HG03571 (cell line): Measurements from ENCODE around the gene FMNL2.
"Not testable (repeated sequence)": the region's sequence is repeated elsewhere in the genome, so short reads cannot be mapped to it uniquely, and the experiment has no call there.

Experiments used
- ATAC-seq: cut with Tn5 transposase; IDR thresholded peaks from one replicate; pipeline ENCODE4 v1.9.1; 2021; ENCODE audit not compliant: unreplicated experiment

Gene FMNL2

DNA sequence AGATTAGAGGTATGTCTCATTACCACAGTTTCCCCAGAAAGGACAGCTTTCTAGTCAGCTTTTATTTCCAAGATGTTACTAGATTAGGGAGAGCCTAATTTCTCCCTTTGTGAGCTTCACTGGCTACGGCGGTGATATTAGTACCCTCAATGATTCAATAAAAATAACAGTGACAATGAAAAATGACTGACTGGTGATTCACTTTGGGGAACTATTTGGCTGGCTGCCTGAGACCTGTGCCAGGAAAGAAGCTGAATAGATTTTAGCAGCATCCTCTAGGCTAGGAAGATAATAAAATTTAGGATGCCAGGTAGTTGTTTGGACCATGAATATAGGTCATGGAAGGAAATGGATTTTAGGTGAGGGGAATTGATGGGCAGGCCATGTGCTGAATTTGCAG lies 178.7 kb downstream of the FMNL2 start:
- ATAC-seq, result no peak

DNA sequence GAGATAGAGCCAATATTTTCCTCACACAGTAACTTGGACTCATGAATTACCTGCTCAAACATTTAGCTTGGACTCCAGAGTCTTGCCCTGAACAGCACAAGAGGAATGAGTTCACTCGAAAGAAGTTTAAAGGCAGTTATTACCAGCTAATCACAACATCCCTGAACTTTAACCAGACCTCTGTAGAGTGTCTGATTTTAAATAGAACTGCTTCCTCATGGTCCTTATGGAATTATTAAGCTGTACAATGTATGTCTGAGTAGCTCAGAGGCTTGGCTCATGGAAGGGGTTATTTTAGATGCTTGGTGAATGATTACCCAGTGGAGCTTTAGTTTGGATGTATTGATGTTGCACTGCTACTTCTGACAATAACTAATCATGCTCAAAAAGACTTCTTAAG lies 183.1 kb downstream of the FMNL2 start:
- ATAC-seq, result no peak

DNA sequence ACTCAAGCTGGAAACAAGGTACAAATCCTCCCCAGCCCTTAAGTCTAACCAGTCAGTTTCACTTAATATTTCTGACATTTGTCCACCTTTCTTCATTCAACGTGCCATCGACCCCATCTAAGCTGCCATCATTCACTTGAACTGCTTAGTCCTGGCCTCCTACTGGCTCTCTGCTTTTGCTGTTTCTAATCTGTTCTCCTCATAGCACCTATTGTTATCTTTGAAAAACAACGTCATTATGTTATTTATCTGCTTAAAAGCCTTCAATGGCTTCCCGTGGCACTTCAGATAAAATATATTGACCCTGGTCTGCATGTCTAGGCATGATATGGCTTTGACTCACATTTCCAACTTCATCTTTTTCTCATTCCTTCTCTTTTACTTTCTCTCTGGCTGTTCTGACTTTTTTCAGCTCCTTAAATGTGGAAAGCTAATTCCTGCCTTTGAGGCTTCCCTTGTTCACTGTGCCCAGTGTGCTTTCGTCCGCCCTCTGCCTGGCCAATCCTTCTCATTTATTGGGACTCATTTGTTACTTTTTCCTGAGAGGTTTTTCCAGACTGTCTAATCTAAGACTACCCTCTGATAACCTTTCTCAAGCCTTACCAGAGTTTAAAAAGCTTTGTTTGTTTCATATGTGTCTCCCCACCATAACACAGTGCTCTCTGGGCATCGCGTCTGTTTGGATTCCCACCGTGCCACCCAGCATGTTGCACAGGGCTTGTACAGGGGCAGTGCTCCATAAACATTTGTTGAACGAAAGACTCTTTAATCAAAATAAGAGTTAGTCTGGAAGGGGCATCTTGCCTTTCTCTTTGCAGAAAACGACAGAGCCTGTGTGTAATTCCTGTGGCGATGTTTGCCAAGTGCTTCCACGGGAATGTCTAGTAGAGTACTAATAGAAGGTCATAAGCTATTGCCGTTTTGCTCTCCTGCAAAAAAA lies 183.9 kb downstream of the FMNL2 start:
- ATAC-seq, result no peak

DNA sequence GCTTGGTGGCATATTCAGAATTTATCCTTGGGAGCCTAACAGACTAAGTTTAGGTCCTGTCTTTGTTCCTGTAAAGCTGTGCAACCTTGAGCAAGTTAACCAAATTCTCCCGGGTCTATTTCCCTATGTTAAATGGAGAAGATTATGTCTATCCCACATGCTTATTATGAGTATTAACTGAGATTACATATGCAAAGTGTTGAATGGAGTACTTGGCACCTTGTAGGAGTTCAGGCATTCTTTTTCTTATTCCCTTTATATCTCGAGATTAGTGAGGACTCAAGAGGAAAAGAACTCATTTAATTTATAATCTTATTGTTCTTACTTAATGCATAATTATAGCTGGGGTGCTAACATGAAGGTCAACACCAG lies 184.6 kb downstream of the FMNL2 start:
- ATAC-seq, result no peak

DNA sequence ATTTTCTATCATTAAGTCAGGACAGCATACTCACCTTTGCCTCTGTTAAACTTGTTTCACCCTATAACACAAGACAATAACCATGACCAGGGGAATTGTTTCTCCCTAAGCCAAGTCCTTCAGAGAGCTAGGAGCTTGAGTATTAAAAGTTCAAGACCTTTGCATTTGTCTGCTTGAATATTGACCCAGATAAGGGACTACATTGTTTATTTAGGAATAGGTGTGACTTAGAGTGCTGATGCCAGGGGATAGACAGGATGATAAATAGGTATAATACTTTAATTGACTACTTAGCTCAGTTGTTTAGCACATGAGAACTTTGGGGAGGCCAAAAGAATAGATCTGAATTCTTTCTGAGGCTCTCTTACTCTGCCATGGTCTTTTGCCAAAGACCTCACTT lies 185.8 kb downstream of the FMNL2 start:
- ATAC-seq, result no peak

DNA sequence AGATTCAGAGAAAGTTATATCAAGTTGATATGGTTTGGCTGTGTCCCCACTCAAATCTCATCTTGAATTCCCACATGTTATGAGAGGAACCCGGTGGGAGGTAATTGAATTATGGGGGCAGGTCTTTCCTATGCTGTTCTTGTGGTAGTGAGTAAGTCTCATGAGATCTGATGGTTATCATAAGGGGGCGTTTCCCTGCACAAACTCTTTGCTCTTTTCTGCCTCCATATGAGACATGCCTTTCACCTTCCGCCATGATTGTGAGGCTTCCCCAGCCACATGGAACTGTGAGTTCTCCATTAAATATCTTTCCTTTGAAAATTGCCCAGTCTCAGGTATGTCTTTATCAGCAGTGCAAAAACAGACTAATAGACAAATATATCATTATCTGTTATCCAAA lies 187.5 kb downstream of the FMNL2 start:
- not testable (repeated sequence) for ATAC-seq

DNA sequence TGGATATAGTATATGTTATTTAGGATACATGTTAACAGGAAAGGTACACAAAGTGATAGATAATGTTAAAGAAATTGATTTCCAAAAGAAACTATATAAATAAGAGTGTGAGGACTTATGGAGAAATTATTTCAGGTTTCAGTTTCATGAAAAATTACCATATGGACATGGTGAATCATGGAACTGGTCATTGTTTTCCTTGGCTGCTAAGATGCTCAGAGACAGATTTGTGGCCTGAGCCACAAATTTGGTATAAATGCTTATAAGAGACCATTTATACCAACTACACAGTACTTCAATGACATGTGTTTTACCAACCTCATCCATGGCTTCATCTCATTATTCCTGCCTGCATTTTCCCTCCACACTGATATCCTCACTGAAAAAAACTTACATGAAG lies 188.1 kb downstream of the FMNL2 start:
- ATAC-seq, result no peak

DNA sequence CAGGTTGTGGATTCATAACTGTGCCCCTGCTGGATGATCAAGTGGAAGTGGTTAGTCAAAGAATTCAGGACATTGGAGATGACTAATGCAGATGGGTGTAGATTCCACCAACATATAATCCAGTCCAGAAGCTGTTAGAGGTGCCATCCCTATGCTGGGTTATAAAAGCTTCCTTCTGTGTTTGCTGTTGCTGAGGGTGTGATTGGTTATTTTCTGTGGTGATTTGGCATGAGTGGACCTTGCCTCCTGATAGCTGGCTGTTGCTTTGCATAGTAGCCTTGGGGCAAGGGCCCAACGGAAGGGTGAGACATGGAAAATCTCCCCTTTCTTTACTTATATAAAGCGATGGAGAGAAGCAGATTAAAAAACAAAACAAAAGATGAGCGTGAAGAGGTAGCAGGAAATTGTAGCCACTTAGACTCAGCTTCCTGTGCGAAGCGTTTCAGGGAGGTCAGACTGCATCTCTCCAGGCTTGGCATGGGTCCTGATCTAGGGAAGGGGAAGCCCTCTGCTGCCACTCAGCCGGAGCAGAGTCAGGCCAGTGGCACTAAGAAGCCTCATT lies 190.4 kb downstream of the FMNL2 start:
- no peak for ATAC-seq

DNA sequence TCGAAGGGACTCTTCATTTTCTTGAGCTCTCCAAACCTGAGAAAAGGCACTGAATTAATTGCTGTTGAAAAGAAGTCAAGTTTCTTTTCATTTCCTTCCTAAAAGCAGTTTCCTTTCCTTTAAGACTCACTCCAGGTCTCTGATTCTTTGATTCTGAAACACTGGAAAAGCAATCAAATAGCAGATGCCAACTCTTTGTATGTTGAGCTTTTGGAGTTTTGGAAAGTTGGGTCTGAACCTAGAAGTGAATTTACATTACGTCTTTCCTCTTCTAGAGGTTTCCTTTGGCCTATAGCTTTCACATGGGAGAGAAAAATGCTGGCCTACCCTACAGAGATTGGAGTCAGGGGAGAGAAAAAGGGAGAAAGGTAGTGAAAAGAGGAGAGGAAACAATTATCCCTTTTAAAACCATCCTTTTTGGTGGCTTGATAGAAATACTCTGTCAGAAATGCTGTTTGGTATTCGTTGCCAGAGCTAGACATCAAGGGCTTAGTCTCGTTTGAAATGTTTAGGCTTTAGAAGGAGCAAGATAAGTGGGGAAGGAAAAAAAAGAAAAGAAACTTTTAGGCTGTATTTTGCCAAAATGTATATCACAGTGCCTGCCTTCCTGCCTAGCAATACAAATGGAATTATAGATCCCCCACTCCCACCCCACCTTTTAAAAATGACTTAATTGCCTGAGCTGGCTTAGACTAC lies 194.6 kb downstream of the FMNL2 start:
- ATAC-seq, result no peak

DNA sequence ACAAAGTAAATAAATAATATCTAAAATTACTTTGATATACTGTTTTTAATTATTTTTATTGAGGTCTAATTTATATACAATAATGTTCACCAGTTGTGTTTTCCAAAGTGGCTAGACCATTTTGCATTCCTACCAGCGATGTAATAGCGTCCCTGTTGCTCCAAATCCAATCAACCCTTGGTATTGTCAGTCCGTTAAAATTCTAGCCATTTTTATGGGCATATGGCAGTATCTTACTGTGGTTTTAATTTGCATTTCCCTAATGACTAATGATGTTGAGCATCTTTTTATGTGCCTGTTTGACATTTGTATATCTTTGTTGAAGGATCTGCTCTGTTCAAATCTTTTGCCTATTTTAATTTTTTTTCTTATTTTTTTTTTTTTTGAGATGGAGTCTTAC lies 197.3 kb downstream of the FMNL2 start:
- no peak for ATAC-seq

DNA sequence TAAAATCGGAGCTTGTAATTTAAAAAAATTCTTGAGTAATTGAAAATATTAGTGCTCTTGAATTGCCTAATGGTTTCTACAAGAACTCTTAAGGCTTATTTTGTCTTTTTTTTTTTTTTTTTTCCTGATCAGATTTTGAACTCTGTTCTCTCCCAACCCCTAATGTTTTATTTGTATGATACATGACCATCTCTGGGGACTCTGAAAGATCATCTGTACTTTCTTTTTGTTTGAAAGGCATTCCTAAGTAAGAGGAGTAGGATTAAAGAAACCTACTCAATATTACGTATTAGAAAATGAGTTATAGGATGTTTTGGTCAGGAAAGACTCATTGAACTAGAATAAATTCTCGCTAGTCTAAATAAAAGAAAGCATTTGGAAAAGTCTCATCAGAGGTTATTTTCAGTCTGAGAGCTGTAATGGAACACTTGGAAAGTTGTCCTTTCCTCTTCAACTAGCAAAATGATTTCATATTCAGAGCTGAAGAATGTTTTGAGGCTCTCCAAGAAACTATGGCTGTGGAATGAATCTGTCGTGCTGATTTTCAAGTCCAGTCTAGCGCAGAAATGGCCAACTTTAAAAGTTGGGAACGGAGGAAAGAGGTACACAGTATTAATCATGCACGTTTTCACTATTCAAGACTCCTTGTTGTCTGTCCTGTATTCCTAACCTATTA lies 199.6 kb downstream of the FMNL2 start:
- no peak for ATAC-seq

DNA sequence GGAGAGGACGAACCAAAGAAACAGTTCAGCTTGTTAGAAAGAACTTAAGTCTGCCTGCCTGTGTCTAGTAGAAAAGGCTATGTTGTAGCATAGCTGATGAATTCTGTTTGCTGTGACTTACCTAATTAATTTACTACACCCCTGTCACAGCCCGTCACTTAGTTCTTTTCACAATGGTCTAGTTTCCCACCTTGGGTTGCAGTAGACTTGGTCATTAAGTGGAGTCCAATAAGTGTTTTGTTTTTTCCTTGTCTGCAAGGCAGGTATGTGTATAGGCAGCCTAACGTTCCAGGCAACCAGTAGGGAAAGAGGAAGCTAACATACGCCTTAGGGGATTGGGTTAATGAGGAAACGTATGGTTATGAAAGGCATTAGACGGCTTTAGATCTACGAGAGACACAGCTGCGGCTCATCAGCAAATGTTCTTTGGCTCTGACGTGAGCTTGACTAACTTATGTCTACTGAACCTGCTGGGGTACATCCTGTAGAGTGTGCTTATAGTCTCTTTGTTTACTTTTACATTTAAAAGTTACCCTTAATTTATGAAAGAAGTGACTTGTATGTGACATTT lies 202.2 kb downstream of the FMNL2 start:
- no peak for ATAC-seq

DNA sequence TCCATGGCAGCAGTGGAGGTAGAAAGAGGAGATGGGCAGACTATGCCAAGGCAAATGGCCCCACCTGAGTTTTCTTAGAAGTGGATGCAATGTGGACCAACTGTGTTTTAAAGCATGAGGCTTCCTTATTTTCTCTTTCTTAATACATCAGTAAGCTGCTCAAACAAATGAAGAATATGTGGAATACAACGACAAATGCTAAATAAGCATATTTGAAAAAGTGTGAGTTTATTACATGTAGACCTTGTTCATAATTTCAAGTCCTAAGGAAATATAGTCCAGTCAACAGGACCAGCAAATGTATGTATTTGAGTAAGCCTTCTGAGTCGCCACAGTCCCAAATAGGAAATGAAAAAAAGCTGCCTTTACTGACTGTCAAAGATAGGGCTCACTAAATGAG lies 204.4 kb downstream of the FMNL2 start:
- ATAC-seq, result no peak

DNA sequence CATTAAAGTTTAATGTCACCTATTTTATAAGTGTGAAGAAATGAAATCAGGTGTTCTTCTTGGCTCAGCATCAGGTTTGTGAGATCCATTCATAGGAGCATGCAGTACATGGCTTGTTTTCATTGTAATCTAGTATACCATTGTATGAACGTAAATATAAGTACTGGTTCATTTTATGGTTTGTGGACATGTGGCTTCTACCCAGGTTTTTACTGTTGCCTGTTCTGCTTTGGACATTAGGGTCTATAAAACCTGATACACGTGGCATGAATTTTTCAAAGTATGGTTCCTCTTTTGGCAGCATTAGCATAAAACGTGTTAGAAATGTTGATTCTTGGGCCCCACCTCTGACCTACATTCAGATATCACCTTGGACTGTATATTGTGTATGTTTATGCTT lies 206.7 kb downstream of the FMNL2 start:
- no peak for ATAC-seq

DNA sequence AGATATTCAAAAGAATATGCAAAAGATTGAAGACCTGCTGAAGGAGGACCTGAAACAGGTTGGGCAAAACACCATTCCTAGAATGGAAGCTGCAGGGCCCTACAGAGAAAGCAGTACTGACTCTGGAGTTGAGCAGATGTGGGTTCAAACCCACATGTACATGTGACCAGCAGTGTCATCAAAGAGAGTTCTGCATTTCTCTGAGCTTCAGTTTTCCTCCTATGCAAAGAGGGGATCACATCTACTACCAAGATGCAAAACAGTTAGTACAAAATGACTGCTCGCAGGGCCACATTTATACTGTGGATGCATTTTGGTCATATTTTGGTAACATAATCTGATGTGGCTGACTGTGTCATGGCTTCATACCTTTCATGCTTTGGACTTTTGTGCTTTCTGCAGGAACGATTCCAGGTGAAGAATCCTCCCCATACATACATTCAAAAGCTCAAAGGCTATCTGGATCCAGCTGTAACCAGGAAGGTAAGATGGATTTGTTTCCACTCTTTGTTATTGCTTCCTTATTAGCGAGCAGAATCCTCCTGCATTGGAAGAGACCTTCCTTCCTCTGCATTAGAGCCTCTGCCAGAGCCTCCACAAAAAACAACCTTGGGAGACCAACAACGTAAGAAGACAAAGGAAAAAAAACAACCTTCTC lies 207.5 kb downstream of the FMNL2 start:
- no peak for ATAC-seq

DNA sequence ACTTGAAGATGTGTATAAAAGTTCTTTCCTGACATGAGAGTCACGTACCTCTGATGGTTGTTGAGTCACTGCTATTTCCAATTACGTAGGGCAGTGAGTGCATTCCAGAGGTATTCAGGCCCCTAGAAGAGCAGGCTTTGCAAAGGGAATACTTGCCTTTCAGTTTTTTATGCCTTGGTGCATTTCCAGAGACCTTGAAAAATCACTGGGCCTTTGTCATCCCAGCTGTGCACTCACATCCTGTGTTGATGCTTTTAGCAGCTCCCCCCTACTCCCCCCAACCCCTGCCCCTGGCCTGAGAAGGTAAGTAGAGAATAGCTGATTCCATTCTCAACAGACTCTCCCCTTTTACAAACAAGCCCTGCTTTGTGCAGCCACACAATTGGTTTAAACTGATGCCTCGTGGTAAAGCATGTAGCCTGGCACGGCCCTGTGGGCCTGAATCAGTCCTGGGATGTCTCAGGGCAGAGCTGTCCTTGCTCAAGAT lies 208.1 kb downstream of the FMNL2 start:
- ATAC-seq, result no peak

DNA sequence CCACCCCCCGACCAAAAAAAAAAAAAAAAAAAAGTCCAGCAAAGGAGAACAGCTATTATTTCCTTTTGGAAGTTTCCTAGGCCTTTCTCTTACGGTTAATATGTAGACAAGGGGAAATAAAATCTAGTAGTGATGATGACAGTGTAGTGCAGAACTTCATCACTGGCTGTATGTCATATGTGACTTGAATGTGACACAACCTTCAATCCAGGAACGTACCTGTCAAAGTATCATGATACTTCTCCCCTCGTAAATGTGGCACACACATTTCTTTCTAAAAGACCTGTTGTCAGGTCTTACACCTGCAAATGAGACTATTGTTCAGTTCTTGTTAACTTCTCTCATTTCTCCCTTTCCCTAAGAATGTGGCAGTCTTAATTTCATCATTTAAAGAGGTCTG lies 208.7 kb downstream of the FMNL2 start:
- ATAC-seq, result no peak

DNA sequence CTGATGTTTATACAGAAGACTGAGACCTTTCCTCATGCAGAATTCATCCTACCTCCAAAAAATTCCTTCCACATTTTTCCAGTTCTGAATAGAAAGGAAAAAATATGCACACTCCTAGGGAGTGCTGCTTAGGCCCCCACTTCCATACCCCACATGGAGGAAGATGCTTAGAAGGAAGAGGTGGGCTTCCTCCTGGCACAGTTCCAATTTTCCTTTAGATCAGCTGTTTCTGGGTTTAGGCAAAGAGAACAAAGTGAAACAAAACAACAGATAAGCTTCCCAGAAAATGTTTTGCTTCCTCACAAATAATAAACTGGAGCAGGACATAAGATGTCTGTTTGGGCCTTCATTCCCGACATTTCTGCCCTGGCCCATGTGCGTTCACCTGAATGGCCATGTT lies 209.7 kb downstream of the FMNL2 start:
- ATAC-seq, result no peak

DNA sequence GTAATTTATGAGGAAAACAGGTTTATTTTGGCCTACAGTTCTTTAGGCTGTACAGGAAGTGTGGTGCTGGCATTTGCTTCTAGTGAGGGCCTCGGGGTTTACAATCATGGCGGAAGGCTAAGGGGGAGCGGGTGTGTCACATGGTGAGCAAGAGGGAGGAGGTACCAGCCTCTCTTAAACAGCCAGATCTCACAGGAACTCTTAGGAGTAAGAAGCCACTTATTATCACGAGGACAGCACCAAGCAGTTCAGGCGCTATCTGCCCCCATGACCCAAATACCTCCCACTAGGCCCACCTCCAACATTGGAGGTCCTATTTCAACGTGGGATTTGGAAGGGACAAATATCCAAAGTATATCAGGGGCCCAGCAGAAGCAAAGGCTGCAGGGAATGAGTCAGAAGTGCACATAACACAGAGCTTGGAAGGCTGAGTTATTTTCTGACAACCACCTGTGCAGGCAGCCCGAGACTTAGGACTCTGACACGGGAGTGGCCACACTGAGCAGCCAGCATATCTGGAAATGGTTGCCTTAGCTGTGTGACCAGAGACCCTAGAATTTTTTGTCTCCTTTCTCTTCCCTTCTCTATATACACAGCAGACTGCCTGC lies 211.4 kb downstream of the FMNL2 start:
- no peak for ATAC-seq
